ENCODE data around the gene SLC11A1.

Gene SLC11A1

DNA sequence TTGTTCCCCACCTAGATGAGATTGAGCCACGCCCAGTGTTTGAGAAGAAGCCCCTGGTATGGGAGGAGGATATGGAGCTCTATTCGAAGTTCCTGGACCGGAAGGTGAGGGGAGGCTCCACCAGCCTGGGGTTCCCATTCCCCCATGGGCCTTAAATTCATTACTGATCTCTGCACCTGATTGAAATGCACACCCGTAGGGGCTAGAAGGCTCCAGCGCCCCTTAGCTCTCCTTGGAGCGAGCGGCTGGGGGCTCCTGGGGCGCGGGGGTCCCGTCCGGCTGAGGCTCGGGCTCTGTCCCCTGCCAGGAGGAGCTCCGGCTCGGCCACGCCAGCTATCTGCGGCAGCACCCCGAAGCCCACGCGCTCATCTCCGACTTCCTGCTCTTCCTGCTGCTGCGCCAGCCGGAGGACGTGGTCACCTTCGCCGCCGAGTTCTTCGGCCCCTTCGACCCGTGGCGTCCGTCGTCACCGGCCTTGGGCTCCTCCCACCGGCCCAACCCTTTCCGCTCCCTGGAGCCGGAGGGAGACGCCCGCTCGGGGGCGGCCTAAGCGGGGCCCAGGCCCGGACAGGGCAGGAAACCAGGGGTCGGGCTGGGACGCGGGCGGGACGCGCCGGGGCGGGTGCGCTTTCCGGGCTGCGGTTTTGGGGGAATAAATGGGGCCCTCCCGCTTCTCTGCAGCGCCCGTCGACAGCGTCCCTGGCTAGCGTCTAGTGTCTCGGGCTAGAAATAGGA, 14.5 kb upstream of the SLC11A1 start:
- DNase-seq, result no peak

GRCh38 chr2:218368150-218368528, 13.9 kb upstream of the SLC11A1 start:
- no peak for DNase-seq

GRCh38 chr2:218368621-218369153, 13.4 kb upstream of the SLC11A1 start:
- no peak for DNase-seq

DNA sequence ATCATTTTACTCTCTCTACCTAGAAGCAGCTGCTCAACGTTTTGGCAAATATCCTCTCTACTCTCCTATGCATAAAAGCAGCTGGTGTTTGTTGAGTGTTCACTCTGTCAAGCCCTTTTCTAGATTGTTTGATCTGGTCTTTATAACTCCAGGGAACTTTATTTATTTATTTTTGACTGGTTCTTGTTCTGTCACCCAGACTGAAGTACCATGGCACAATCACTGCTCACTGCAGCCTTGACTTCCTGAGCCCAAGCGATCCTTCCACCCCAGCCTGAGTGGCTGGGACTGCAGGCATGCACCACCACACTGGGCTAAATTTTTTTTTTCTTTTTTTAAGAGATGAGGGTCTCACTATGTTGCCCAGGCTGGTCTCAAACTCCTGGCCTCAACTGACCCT, 12.7 kb upstream of the SLC11A1 start:
- DNase-seq, result peak; percentile 23

GRCh38 chr2:218370410-218371063, 11.5 kb upstream of the SLC11A1 start:
- no peak for DNase-seq

GRCh38 chr2:218371983-218372350, 10.1 kb upstream of the SLC11A1 start:
- no peak for DNase-seq

GRCh38 chr2:218374795-218375194, 7.3 kb upstream of the SLC11A1 start:
- DNase-seq, result no peak

GRCh38 chr2:218375212-218375611, 6.9 kb upstream of the SLC11A1 start:
- no peak for DNase-seq

GRCh38 chr2:218378053-218378452, 4.0 kb upstream of the SLC11A1 start:
- DNase-seq, result no peak

GRCh38 chr2:218382785-218383184, 712 bp downstream of the SLC11A1 start:
- no peak for DNase-seq

GRCh38 chr2:218383892-218384519, 1.9 kb downstream of the SLC11A1 start:
- DNase-seq, result no peak

DNA sequence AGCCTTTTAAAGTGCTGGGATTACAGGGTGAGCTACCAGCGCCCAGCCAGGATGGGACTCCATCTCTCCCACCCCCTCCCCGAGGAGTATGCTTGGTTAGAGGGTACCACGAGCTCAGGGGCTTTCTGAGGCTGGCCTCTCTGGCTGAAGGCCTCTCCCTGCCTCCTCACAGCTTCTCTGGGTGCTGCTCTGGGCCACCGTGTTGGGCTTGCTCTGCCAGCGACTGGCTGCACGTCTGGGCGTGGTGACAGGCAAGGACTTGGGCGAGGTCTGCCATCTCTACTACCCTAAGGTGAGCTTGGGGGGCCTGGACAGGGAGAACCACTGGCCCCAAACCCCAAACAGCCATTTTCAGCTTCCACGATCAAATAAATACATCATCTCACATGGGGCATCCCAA, 2.9 kb downstream of the SLC11A1 start:
- DNase-seq, result no peak

DNA sequence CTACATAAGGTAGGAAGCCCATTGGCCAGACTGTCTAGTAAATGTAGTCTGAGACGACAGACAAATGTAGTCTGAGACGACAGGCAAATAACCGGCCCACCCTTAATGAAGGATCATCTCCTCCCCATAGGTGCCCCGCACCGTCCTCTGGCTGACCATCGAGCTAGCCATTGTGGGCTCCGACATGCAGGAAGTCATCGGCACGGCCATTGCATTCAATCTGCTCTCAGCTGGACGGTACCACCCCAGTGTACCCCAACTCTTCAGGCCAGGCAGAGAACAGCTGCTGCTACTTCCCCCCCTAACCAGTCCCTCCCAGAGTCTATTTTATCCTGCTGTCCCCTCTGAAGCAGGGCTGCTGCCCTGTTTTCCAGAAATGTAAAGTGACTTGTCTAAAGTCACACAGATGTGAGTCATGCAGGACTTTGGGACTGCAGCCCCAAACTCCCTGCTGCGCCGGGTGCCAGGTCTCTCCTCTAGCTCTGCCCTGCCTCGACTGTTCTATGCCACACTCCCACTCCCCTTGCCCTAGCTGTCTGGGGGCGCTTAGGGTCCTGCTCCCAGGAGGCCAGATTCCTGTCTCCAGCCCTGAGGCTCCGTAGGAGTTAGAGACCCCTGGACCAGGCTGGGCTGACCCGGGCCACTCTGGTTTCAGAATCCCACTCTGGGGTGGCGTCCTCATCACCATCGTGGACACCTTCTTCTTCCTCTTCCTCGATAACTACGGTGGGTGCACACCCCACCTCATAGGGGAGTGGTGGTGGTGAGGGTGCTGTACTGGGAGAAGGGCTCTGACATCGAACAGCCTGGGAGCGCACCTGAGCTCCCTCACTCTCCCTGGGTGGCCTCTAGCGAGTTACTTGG, 4.7 kb downstream of the SLC11A1 start:
- no peak for DNase-seq

GRCh38 chr2:218387369-218388194, 5.5 kb downstream of the SLC11A1 start:
- DNase-seq, result no peak

DNA sequence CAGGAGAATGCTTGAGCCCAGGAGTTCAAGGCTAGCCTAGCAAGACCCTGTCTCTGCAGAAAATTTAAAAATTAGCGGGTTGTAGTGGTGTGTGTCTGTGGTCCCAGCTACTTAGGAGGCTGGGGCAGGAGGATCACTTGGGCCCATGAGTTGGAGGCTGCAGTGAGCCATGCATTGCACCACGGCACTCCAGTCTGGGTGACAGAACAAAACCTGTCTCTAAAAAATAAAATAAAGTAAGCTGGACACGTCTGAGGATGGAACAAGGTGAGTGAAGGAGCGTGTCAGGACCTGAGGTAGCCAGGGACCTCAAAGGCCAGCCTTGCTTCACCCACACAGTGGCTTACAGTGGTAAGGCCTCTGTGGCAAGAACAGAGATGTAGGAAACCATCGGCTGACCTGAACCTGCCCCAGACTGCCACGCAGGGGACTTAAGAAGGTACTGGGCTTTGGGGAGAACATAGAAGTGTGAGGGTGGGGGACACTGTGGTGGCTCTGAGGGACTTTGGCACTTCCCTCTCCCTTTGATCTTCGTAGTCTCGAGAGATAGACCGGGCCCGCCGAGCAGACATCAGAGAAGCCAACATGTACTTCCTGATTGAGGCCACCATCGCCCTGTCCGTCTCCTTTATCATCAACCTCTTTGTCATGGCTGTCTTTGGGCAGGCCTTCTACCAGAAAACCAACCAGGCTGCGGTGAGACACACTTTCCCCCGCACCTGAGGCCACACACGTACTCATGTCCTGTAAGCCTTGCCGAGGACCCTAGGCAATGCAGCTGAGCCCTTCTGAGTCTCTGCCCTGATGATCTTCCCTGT, 7.5 kb downstream of the SLC11A1 start:
- no peak for DNase-seq

DNA sequence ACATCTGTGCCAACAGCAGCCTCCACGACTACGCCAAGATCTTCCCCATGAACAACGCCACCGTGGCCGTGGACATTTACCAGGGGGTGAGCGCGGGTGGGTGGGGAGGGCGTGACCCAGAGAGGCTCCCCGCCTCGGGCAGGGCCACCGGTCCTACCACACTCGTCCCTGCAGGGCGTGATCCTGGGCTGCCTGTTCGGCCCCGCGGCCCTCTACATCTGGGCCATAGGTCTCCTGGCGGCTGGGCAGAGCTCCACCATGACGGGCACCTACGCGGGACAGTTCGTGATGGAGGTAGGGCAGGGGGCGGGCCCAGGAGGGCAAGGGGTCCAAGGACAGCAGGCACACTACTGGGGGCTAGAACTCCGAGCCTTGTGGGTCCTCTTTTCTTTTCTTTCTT, 9.1 kb downstream of the SLC11A1 start:
- DNase-seq, result no peak

GRCh38 chr2:218392459-218392858, 10.4 kb downstream of the SLC11A1 start:
- no peak for DNase-seq

DNA sequence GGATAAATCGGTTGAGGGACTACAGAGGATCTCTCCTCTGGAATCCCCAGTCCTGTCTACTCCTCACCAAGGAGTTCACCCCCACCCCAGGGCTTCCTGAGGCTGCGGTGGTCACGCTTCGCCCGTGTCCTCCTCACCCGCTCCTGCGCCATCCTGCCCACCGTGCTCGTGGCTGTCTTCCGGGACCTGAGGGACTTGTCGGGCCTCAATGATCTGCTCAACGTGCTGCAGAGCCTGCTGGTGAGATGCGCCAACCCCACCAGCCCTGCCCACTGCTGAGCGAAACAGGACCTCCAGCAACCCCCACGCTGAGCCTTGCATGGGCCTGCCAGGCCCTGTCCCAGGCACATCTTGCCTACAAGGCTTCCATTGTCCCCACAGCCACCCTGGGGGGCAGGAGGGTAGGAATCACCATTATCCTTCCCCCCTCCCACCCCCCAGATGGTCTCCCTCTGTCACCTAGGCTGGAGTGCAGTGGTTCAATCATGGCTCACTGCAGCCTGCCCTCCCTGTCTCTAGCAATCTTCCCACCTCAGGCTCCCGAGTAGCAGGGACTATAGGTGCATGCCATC, 10.9 kb downstream of the SLC11A1 start:
- DNase-seq, result no peak

GRCh38 chr2:218393750-218394290, 11.7 kb downstream of the SLC11A1 start:
- no peak for DNase-seq

DNA sequence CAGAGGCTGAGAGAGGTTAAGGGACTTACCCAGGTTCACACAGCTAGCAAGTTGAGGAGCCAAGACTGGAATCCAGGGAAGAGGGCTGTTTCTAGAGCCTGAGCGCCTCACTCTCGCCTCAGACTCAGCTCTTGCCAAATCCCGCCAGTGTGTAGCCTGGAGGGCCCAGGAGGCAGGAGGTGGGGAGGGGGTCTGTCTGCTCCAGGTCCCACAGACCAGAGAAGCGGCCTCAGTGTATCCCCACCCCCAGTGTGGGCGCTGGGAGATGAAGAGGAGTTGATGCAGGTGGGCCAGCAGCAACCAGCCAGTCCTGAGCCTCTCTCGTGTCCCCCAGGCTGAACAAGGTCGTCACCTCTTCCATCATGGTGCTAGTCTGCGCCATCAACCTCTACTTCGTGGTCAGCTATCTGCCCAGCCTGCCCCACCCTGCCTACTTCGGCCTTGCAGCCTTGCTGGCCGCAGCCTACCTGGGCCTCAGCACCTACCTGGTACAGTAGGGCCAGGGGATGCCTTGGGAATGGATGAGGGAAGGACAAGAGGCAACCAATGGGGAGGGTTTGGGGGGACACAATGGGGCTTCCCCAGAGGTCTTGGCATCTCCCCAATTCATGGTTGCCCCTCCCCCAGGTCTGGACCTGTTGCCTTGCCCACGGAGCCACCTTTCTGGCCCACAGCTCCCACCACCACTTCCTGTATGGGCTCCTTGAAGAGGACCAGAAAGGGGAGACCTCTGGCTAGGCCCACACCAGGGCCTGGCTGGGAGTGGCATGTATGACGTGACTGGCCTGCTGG, 12.4 kb downstream of the SLC11A1 start:
- DNase-seq, result no peak
